ENCODE measurements around the gene PCDHGC5.

- TF ChIP-seq, protein P1, sequence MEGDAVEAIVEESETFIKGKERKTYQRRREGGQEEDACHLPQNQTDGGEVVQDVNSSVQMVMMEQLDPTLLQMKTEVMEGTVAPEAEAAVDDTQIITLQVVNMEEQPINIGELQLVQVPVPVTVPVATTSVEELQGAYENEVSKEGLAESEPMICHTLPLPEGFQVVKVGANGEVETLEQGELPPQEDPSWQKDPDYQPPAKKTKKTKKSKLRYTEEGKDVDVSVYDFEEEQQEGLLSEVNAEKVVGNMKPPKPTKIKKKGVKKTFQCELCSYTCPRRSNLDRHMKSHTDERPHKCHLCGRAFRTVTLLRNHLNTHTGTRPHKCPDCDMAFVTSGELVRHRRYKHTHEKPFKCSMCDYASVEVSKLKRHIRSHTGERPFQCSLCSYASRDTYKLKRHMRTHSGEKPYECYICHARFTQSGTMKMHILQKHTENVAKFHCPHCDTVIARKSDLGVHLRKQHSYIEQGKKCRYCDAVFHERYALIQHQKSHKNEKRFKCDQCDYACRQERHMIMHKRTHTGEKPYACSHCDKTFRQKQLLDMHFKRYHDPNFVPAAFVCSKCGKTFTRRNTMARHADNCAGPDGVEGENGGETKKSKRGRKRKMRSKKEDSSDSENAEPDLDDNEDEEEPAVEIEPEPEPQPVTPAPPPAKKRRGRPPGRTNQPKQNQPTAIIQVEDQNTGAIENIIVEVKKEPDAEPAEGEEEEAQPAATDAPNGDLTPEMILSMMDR (IDR thresholded peaks at IDR 0.05) = no peak
- no peak for TF ChIP-seq ZFX (IDR thresholded peaks at IDR 0.05; ENCODE audit: borderline replicate concordance)
Measured at GRCh38 chr5:141486091-141486490, 2.8 kb upstream of the PCDHGC5 start.

Measured in 22Rv1 (cell line).